ENCODE results near the gene ITGB7.
"Not testable (repeated sequence)": the region's sequence is repeated elsewhere in the genome, so short reads cannot be mapped to it uniquely, and the experiment has no call there.

ITGB7 gene

DNA sequence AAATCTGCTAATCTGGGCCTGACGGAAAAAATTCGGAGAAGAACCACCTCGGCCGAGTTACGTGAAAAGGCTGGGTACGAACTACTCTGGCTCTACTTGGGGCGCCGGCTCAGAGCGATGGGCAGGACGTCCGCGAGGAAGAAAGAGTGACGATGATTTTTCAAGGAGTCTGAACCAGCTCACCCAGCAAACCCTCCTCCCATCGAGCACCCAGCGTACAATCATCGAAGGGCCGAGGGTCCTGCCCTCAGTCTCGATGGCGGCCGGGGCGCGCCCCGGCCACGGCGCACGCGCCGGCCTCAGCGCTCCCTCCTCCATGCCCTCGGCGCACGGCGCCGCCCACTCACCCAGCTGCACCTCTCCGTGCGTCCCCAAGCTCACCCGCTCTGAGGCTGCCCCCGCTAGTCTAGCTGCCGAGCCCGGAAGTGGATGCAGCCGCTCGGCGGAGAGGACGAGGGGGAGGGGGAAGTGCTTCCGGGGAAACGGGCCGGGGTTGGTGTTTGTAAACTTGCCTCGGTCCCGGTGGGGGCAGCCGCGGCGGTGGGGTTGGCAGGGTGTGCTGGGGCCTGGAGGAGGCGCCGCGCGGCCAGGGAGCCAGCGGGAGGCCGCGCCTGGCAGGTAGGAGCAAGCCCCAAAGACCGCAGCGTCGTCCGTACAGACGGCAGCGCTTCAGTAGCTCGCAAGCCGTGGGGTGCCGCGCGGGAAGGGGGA lies 26.7 kb downstream of the ITGB7 start, which contains the start of the genes CSAD and ZNF740:
CSAD (minus strand) TSS at position 706 of the 711 bp plus-strand sequence. CDS start 7,455 bp downstream, outside the sequence.
ZNF740 (plus strand) TSS at position 503 of the 711 bp plus-strand sequence. CDS start 1,262 bp downstream, outside the sequence.
- DNase-seq (ENCODE audit: extremely low read depth in 1 of 2, low read depth in 1 of 2) = peak; percentile 94 to 96

DNA sequence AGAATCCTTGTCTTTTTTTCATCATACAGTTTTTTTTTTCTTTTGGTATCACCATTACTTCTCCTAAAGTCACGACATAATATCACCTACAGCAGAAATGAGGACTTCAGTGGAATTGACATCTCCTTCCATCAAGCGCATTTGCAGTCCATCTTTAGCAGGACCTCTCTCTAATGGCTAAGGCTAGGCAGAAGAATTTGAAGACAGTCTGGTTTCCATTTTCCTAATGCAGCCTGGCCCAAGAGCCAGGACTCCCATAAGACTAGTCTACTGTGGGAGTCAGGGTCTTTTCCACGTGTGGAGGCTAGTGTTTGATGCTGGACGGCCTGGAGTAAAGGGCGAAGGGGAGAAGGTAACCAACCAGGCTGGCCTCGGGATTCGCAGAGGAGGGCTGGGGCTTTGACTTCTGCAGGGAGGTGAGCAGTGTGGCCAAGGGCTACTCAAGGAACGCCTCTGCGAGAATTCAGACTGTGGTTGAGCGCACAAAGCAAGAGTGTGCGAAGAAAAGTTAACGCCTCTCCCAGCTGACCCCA lies 27.3 kb downstream of the ITGB7 start:
- DNase-seq (ENCODE audit: extremely low read depth in 1 of 2, low read depth in 1 of 2) = no peak

DNA sequence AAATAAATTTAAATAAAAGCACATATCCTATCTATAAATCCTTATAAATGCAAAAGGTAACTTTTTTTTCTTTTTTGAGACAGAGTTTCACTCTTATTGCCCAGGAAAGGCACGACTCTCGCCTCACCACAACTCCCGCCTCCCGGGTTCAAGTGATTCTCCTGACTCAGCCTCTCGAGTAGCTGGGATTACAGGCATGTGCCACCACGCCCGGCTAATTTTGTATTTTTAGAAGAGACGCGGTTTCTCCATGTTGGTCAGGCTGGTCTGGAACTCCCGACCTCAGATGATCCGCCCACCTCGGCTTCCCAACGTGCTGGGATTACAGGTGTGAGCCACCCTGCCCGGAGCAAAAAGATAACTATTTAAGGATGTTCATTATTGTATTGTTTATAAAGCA lies 28.2 kb downstream of the ITGB7 start:
- not testable (repeated sequence) for DNase-seq (ENCODE audit: extremely low read depth in 1 of 2, low read depth in 1 of 2)

DNA sequence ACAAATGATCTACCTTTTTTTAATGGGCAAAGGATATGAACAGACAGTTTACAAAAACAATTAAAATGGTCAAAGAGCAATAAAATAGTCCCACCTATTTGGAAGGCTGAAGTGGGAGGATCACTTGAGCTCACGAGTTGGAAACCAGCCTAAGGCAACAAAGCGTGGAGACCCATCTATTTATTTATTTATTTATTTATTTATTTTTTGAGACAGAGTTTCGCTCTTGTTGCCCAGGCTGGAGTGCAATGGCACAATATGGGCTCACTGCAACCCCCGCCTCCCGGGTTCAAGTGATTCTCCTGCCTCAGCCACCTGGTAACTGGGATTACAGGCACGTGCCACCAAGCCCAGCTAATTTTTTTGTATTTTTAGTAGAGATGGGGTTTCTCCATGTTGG lies 29.6 kb downstream of the ITGB7 start:
- not testable (repeated sequence) for DNase-seq (ENCODE audit: extremely low read depth in 1 of 2, low read depth in 1 of 2)

DNA sequence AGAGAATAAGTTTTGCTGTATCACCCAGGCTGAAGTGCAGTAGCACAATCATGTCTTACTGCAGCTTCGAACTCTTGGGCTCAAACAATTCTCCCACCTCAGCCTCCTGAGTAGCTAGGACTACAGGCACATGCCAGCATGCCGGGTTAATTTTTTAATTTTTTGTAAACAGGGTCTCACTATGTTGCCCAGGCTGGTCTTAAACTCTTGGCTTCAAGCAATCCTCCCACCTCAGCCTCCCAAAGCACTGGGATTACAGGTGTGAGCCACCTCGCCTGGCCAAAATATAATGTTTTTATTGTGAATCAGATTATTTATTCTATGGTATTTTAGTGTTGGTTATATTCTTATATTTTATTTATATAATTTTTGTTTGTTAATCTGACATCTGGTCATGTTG lies 30.3 kb downstream of the ITGB7 start:
- no peak for DNase-seq (ENCODE audit: extremely low read depth in 1 of 2, low read depth in 1 of 2)

DNA sequence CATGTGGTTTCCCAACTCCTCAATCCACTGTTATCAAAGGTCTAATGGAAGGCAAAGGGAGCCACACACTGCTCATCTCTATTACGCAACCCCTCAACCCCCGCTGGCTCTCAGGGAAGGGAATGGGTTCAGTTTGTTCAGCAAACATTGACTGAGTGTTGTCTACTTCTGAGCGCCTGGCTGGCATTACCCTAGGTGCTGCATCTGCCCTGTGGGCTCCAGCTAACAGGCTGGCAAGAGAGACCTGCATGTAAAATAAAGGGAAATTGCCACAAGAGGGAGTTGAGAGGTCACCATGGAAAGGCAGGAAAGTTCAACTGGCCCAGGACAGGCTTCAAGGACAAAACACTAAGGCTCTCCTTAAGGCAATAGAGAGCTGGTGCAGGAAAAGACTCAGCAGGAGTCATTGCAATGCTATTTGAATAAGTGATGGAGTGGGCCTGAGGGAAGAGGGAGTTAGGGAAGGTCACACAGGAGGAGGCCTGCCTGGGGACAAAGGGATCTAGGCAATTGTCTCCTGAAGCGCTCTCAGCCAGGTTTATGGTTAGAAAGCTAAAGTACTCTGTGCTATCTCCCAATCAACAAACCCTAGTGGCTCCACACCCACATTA lies 32.1 kb downstream of the ITGB7 start:
- no peak for DNase-seq (ENCODE audit: extremely low read depth in 1 of 2, low read depth in 1 of 2)

DNA sequence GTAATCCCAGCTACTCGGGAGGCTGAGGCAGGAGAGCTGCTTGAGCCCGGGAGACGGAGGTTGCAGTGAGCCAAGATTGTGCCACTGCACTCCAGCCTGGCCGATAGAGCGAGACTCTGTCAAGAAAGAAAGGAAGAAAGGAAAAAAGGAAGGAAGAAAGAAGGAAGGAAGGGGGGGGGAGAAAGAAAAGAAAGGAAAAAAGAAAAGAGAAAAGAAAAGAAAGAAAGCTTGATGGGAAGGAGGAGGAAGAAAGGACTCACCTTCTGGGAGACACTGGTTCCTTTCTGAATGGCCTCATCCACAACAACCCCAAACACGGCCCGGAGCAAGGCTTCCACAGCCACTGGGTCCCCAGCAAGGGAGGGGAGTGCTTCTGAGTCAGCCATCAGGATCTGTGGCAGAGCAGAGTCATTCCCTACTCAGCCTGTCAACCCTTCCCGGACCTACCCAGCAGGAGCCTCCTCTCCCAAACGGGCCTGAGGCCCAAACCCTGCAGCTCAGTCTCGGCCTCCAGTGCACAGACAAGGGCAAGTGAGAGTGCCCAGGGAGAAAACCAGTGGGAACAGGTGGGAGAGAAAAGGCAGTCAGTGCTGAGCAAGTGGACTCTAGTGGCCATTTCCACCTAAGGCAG lies 33.9 kb downstream of the ITGB7 start:
- DNase-seq (ENCODE audit: extremely low read depth in 1 of 2, low read depth in 1 of 2) = no peak

DNA sequence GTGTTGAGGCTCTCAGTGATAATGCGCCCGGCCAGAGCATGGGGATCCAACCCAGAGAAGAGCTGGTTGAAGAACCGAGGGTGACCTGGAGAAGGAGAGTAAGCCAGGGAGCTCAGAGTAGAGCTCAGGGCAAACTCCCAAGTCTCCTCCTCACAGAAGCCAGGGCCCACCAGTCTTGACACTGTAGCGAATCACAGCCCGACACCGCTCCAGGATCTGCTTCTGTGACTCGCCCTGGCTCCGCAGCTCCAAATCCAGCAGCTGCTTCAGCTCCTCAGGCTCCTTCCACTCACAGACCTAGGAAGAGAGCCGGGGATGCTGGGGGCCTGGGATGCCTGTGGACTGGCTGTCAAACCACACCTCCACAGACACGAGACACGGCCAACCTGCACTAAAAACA lies 34.7 kb downstream of the ITGB7 start:
- DNase-seq (ENCODE audit: extremely low read depth in 1 of 2, low read depth in 1 of 2) = no peak

DNA sequence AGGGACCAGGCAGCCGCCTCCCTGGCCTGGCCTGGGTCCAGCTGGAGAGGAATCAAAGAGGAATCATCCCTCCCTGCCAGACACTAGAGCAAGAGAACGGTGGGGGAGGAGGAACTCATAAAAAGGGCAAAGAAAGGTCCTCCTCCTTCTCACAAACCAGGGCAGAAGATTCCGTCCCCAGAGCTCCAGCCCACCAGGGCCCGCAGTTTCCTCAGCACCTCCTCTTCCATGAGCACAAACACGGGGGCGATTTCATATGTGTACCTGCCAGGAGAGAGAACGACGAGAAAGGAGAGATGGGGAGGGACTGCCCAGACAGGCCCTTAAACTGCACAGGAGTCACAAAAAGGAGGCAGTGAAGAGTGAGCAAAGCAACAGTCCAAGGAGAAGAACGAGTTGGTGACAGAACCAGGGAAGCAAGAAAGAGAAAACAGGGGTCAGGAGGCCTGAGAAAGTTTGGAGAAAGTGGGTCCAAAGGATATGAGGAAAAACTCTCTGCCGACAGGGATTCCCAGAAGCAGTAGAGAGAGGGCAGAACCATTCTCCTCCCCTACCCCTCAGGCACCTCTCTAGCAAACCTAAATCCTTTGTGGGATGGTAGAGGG lies 35.2 kb downstream of the ITGB7 start:
- no peak for DNase-seq (ENCODE audit: extremely low read depth in 1 of 2, low read depth in 1 of 2)

DNA sequence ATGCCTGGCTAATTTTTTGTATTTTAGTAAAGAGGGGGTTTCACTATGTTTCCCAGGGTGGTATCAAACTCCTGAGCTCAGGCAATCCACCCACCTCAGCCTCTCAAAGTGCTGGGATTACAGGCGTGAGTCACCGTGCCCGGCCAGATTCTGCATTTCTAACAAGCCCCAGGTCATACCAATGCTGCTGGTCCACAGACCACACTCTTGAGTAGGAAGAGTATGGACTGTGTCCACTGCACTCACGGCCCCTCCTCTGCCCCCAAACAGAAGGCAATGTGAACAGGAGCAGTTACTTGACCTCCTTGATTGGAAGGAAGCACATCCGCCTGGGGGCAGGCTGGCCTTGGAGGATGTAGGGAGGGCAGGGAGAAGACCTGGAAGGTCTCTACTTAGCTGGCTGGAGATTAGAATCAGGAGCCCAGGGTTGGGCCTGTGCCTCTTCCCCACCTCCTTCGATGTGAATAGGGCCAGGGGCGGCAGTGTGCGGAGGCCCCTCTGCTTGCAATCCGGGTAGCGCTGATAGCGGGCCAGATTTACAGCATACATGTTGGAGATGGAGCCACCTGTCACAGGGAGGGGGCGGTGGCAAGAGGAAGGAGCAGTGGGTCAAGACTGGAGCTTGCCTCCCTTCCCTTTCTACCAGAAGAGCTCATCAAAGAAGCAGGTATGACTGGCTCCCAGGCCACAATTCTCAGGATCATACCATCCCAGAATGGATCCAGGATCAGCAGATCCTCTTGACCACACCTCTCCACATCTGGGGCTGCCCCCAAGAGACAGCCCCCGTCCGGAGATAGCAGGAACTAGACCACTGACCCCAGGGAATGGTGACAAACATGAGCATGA lies 36.0 kb downstream of the ITGB7 start:
- DNase-seq (ENCODE audit: extremely low read depth in 1 of 2, low read depth in 1 of 2) = no peak

DNA sequence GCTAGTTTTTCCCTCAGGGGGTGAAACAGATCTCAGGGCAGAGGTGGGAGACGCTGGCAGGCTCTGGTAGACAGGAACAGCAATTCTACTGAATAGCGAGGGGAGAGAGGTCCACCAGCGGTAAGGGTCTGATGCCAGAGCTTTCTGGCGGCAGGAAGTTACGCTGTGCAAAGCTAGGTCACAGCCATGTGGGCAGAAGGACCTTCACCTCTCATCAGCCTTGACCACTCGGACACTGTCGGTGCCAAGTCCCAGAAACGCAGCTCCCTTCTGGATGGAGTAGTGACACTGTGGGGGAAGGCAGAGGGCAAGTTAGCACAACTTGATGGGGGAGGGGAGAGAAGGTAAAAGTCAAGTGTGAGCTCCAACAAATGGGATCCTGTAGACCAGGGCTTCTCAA lies 36.8 kb downstream of the ITGB7 start:
- no peak for DNase-seq (ENCODE audit: extremely low read depth in 1 of 2, low read depth in 1 of 2)

DNA sequence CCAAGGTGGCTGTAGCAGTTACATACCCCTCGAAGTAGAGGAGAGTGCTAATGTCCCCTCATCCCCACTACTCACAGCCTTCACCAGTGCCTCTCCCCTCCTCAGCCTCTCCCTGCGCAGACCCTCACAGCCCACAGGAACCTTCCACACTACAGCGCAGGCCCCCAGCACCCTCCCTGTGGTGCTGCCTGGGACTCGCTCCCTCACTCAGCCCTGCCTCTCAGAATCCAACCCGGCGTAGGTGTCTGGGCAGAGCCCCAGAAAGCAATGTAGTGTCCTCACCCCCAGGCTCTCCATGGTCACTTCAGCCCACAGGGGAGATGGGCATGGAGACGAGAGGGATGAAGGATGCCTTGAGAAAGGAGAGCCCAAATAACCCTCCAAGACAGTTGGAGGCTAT lies 37.4 kb downstream of the ITGB7 start:
- DNase-seq (ENCODE audit: extremely low read depth in 1 of 2, low read depth in 1 of 2) = no peak

DNA sequence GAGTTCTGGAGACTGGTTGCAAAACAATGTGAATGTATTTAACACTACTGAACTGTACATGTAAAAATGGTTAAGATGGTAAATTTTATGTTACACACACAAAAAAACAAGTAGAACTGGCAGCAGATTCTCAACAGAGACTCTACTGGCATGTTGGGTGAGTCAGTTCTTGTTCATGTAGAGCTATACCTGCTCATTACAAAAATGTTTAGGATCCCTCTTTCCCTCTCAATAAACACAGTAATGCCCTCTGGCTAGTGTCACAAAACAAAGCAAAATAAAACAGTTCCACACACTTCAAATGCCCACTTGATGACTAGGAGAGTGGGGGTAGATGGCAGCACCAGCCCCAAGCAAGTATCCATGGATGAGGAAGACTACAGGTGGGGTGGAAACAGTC lies 40.2 kb downstream of the ITGB7 start:
- DNase-seq (ENCODE audit: extremely low read depth in 1 of 2, low read depth in 1 of 2) = no peak

DNA sequence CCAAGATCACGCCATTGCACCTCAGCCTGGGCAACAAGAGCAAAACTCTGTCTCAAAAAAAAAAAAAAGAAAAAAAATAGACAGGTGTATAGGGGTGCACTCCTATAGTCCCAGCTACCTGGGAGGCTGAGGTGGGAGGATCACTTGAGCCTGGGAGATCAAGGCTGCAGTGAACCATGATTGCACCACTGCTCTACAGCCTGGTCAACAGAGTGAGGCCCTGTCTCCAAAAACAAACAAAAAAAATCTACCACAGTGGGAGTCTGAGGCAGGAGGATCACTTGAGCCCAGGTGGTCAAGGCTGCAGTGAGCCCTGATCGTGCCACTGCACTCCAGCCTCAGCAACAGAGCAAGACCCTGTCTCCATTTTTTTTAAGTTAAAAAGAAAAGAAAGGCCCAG lies 44.0 kb downstream of the ITGB7 start:
- DNase-seq (ENCODE audit: extremely low read depth in 1 of 2, low read depth in 1 of 2) = not testable (repeated sequence)

DNA sequence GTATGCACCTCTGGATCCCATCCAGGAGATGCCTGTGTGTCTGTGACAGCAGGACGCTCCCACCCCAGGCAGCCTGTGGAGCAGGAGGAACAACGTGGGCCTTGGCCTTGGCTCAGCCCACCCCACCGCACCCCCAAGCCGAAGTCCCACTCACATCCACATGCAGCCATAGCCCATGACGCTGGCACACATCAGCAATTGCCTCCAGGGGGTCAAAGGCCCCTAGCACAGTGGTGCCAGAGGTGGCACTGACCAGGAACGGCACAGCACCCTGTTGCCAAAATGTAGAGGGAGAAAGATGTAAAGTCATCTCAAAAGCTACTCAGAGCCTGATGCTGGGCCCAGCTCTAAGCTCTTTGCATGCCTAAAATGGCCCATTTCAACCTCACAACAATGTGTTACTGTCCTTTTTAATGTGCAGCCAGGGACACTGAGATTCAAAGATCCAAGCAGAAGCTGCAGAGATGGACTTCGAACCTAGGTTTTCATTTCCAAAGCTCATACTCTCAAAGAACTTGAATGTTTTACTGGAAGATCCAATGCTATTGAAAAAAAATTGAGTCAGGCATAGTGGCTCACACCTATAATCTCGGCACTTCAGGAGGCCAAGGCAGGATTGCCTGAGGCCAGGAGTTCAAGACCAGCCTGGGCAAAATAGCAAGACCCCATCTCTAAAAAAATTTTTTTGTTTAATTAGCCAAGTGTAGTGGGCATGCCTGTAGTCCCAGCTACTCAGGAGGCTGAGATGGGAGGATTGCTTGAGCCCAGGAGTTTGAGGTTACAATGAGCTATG lies 45.7 kb downstream of the ITGB7 start:
- DNase-seq (ENCODE audit: extremely low read depth in 1 of 2, low read depth in 1 of 2) = no peak

DNA sequence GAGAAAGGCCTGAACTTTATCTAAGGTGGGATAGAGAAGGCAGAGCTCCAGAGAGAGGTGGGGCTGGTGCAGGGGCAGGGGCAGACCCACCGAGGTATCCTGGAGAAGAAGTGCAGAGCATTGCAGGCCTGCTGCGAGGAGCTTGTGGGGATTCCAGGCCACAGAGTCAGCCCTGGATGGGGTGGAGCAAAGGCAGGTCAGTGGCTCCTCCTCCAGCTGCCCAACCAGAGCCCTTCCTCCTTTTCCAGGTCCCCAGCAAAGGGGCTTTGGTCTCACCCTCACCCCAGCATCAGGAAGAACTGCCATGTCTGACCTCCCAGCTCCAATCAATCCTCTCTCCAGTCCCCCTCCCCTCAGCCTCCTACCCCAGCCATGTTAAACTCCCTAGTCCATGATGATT lies 46.4 kb downstream of the ITGB7 start:
- DNase-seq (ENCODE audit: extremely low read depth in 1 of 2, low read depth in 1 of 2) = no peak

DNA sequence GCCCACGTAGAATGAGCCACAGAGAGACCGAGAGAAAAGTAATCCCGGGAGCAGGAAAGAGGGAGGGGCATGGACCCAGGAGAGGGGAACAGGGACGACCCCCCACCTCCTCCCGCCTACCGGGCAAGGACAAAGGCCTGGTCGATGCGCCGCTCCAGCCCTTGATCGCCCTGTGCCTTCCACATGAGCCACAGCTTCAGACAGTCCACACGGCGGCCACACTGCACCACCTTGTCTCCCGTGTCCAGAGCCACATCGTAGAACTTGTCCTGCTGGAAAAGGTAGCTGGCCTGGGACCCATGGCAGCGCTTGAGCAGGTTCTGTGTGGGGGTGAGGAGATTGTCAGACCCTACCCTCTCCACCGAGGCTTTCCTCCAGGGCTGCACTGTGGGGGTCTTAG lies 47.1 kb downstream of the ITGB7 start:
- no peak for DNase-seq (ENCODE audit: extremely low read depth in 1 of 2, low read depth in 1 of 2)

DNA sequence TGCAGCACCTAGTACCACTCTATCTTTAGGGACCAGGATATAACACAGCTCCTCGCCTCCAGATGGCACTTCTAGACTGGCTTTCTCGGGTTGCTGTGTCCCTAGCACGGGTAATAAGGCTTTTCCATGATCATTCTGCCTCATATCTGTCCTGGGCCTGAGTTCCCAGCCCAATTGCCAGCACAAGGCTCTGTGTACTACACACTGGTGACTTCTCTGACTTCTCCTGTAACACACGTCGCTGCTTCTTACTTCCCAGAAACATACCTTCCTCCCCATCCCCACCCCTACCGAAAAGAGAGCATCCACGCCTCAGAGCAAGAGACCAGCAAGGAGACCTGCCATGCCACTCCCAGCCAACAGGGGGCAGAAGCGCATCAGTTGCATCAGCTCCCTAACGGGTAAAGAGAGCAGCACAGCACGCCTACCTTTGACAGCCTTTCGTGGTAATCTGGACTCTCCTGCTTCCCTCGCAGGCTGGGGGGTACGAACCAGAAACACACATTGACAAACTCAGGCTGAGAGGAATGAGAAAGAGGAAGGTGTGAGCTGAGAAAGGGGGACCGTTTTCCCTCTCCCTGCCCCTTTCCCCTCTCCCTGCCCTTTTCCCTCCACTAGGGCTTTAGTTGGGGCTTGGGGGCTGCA lies 47.7 kb downstream of the ITGB7 start:
- DNase-seq (ENCODE audit: extremely low read depth in 1 of 2, low read depth in 1 of 2) = peak; percentile 79 to 81

DNA sequence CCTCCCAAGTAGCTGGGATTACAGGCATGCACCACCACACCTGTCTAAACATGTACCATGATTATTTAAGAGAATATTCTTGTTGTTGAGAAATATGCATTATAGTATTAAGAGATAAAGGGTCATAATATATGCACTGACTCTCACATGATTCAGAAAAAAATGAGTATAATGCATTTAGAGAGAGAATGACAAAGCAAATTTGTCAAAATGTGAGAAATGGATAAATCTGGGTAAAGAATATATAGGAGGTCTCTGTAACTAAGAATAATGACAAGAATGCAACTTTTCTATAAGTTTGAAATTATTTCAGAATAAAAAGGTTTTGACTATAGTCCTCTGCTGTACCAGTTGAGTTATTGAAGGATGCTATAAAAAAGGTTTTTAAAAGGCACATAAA lies 54.7 kb downstream of the ITGB7 start:
- no peak for DNase-seq (ENCODE audit: extremely low read depth in 1 of 2, low read depth in 1 of 2)

Measured in activated CD8-positive, alpha-beta memory T cell treated with anti-CD3 and anti-CD28 coated beads for 1 hour (primary cell).